Measurements from ENCODE around the gene TCP11.

DNA sequence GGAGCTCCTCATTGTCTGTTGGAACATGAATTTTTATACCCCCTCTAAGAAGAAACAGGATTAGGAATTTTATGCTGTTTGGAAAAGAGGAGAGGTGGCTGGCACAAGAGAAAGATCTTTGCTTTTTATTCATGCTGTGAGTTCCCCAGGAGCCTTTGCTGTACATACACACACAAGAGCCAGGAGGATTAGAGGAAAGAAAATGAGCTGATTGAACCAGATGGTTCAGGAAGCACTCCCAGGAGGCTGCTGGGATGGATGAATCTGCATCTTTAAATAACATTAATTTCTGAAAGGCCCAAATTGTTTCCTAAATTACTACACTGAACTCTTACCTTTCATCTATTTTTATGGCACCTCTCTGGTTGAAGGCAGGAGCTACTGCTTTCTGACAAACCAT, 20.1 kb upstream of the TCP11 start:
- TF ChIP-seq CTCF (IDR thresholded peaks at IDR 0.05; ENCODE audit: low read depth, low read length, poor library complexity, severe bottlenecking) (no peak), EZH2phosphoT487 (IDR thresholded peaks at IDR 0.05; ENCODE audit: borderline replicate concordance, low read length) (no peak)

Data from DOHH2 (cell line).